GM19238 (cell line): ENCODE data around the gene BCL2L11.

Experiments used
- DNase-seq: peaks from one replicate; pipeline ENCODE4 v3.0.0; 2011; ENCODE audit warnings: low spot score; ENCODE audit not compliant: insufficient read length

Gene BCL2L11

GRCh38 chr2:111142101-111142500 is 21.4 kb downstream of the BCL2L11 start:
- no peak for DNase-seq

DNA sequence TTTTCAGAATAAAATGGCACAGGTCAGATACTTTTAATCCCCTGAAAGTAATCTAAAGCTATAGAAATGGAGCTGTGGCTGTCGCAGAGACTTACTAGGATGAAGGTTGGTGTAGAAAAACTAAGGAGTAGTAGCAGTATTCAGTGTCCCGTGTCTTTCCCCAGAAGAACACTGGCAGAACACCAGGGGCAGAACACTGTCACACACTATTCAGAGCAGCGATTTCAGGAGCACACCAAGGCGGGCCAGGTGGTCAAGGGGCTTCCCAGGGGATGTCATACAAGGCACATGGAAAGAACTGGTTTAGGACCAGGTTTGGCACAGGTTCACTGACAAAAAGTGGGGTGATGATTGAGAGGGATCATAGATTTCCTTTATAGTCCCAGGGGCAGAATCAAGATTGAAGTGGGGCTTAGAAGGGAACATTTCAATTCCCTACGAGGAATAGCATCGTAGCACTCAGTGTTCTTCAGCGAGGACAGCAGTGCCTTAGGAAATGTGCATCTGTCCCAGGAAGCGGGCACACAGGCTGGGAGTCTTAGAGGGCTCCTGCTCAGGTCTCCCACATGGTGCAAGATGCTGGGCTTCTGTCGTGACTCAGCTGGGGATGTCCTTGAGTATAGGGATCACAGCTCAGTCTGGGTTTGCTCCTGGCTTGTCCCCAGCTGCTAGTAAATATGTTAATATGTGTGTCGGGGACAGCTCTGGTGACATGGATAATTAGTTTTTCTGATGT is 22.6 kb downstream of the BCL2L11 start:
- DNase-seq: no peak

DNA sequence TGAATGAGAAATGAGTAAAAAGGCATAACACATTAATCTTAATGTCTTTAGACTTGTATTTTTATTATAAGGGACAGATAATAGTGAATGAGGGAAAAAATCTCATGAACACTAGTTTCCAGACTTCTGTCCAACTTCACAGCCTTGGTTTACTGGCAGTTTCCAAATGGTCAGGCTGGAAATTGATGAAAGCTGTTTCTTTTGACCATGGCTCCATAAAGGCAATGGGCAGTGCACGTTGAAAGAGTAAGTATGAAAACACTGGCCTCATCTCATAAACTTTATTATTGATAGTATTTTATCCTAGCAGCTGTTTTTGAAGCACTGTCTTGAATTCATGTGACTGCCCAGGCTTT is 23.1 kb downstream of the BCL2L11 start:
- DNase-seq: no peak

GRCh38 chr2:111145103-111145760 is 24.5 kb downstream of the BCL2L11 start:
- no peak for DNase-seq

DNA sequence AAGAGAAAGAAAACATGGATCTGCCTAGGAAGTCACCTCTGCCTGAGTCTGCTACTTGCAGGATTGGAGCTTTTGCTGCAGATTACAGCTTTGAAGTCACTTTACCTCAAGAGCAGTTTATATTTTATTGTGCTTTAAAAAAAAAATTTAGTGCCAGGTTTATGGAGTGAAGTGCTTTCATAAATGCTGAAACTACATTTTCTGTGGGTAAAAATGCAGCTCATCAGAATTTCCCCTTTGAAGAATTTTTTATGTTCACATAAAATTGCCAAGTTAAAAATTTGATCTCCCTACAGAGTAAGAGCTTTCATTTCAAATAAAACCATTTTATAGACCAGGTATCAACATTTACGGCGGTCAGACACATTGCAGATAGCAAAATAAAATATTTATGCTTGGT is 25.2 kb downstream of the BCL2L11 start:
- DNase-seq: no peak

DNA sequence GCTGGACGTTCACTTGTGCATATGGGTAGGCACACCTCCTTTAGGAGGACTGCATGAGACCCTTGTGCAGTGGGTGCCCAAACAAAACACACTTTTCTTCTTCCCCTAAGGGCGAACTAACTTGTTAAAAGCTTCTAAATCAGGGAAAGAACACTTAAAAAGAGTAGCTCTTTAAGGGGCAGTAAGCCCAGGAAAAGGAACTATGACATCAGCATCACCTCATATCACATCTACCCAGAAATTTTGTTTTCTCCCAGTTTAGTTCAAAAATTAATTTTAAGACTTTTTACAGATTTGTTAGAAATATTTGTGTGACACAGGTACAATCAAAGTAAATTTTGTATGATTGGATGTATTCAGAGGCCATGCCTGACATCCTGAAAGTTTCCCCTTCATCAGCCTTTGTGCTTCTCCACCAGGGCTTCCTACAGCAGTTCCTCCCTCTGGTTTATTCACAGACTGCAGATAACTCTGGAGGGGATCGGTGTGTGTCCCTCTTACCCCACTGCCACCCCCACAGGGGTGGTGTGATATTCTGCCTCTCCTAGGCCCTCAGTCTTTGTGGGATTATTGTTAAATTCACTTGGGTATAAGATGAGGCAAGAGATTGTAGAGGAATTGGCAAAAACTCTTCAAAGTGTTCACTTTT is 27.6 kb downstream of the BCL2L11 start:
- DNase-seq: no peak

GRCh38 chr2:111148925-111149324 is 28.2 kb downstream of the BCL2L11 start:
- no peak for DNase-seq

GRCh38 chr2:111149882-111150455 is 29.3 kb downstream of the BCL2L11 start:
- no peak for DNase-seq

- no peak for DNase-seq
These were observed 34.0 kb downstream of the BCL2L11 start for GRCh38 chr2:111154758-111155157.

- DNase-seq: no peak
These were observed 34.9 kb downstream of the BCL2L11 start for GRCh38 chr2:111155610-111156009.

DNA sequence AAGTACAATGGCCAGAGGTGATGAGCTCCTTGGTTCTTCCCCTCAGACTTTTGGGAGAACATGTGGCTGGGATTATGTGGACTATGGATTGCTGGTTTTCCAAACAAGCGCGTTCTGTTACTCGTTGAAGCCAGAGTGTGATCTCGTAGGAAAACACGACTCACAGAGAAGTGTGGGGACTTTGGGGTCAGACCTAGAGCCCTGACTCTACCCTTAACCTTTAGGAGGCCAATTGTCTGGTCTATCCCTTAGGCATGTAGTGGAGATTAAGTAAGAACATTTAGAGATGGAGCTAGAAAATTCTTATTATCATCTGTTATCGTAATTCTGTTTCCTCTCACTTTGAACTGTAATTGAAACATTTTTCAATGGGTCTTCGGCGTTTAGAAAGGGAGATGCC is 35.8 kb downstream of the BCL2L11 start:
- no peak for DNase-seq

DNA sequence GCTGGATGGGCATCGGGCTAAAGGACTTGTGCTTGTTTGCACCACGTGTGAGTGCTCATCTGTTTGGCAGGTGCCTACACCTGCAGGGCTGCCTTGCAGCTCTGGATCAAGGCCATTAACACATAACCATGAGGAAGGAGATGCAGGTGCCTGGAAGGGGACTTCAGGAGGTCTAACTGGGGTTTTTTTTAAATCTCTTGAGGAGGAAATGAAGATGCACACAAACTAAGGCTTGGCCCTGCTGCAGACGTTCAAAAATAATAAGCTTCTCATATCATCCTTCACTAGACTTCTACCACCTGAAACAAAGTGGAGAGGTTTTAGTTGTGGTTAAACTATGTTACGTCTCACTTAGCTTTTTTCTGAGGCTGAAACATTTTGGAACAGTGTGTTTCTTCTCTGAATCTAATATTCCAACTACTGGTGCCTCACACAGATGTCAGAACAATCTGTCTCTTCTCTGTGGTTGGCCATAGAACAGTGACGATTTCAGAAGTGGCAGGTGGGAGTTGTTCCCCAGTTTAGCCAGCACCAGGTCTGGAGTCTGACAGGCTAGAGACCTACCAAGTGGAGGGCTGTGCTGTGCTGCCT is 36.5 kb downstream of the BCL2L11 start:
- no peak for DNase-seq

DNA sequence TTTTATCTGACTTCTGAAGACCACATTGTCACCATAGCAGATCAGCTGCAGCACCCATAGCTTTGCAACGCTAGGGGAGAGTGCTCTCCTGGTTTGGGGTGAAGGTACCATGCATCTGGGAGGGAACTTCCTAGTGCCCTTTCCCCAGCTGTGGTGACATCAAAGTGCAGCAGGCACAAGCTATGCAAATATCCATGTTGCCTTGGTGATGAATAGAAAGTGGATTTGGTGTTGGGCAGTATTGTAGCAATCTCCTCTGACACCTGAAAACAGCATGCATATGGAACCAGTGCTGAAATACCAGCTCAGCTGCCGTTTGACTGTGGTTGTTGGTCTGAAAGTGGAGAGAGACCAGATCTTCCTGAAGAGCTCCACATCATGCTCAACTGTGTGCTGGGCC is 37.1 kb downstream of the BCL2L11 start:
- no peak for DNase-seq

- DNase-seq: no peak
These were observed 38.9 kb downstream of the BCL2L11 start for GRCh38 chr2:111159641-111160040.

- DNase-seq: no peak
These were observed 40.0 kb downstream of the BCL2L11 start for GRCh38 chr2:111160758-111161157.

DNA sequence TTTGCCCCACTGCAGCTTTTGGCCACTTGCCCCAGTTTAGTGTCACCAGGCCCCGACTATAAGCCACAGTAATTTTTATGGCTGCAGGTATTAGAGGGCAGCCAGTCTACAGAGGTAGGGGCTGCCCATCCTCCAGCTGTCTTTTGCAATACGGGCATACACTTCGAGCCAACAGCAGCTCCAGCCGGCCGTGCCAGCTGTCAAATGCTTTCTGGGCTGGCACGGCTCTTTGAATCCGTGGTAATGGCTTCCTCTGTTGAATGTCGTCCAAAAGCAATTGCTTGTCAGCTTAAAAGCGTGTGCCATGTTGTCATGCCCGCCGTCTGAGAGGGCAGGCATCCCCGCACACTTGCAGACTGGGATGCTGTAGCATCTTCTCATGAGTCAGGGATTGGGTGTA is 41.3 kb downstream of the BCL2L11 start:
- no peak for DNase-seq

GRCh38 chr2:111162718-111163331 is 42.1 kb downstream of the BCL2L11 start:
- no peak for DNase-seq

- DNase-seq: no peak
These were observed 43.4 kb downstream of the BCL2L11 start for GRCh38 chr2:111164078-111164477.

GRCh38 chr2:111165084-111165483 is 44.4 kb downstream of the BCL2L11 start:
- DNase-seq: no peak

DNA sequence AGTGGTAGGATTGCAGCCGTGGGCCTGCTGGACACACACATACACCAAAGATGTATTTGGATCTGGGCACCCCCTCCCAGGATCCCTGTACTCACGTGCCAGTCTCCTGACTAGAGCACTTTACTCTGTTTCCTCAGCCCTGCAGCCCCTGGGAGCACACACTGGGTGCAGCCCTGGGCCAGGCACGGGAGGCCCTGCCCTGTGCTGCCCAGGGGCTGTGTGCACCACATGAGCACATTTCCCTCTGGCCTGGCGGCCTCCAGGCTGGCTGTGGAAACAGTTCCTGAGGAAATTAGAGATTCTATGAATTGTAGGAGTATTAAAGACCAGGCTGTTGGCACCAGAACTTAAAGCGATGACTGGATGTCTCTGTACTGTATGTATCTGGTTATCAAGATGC is 45.4 kb downstream of the BCL2L11 start:
- no peak for DNase-seq

DNA sequence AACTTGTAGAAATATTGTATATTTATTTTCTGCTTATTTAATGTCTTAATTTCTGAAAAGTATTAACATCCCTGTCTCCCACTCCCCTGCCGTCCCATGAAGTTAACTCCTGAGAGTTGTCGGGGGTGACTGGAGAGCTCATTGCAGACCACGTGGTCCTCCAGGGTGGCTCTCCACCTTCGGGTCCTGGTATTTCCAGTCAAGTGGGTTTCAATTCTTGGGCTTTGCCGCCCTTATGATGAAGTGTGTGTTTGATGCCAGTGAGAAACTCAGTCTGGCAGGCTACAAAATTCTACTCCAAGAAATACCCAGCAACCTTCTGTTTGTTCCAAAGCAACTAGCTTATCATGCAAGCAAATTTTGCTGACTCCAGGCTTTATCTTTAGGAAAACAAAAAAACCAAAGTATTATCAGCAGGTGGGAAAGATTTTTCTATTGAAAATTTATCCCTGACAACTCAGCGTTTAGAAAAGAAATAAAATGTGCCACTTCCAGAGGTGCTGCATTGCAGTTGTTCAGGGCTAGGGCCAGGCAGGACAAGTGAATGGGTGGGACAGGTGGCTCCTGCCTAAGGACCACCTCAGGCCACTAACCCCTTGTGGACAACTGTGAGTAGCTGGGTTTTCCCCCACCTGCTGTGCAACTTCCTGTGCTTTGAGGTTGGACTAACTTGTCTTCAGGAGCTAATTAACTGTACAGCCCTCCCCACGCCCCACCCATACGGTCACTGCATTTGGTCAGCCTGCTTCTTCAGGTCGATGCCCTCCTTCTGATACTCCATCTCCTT is 46.6 kb downstream of the BCL2L11 start:
- no peak for DNase-seq
